ENCODE results near the gene ADAM12.

DNA sequence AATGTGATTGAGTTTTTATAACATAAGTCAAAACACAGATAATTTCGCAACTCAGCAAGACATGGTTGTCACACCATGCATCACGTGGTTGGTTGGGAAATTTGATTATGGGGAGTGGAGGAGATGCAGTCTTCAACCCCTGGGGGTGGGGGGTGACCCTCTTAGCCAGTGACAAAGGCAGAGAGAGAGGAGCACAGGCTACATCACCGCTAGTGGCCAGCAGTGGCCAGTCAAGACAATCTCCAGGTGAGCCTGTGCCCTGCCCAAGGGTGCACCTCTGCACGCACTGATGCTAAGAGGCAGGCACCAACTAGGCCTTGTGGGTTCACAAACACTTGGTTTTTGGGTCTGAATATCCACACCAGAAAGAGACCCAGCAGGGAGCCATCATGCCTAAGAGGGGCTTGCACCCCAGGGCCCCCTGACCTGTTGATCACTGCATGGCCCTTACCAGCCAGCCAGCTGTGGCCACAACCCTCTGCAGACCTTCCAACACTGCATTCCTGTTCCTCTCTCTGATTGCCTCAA, 247.5 kb downstream of the ADAM12 start:
- TF ChIP-seq, protein P1, sequence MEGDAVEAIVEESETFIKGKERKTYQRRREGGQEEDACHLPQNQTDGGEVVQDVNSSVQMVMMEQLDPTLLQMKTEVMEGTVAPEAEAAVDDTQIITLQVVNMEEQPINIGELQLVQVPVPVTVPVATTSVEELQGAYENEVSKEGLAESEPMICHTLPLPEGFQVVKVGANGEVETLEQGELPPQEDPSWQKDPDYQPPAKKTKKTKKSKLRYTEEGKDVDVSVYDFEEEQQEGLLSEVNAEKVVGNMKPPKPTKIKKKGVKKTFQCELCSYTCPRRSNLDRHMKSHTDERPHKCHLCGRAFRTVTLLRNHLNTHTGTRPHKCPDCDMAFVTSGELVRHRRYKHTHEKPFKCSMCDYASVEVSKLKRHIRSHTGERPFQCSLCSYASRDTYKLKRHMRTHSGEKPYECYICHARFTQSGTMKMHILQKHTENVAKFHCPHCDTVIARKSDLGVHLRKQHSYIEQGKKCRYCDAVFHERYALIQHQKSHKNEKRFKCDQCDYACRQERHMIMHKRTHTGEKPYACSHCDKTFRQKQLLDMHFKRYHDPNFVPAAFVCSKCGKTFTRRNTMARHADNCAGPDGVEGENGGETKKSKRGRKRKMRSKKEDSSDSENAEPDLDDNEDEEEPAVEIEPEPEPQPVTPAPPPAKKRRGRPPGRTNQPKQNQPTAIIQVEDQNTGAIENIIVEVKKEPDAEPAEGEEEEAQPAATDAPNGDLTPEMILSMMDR (IDR thresholded peaks at IDR 0.05 in 2 of 3, conservative IDR thresholded peaks at IDR 0.05 in 1 of 3; ENCODE audit: control insufficient read depth in 2 of 3, extremely low read depth in 1 of 3, insufficient read depth in 1 of 3, low read depth in 3 of 3, low read length in 3 of 3), result no peak
- TF ChIP-seq SIN3A (IDR thresholded peaks at IDR 0.05; ENCODE audit: low read depth, low read length) (no peak), EP300 (IDR thresholded peaks at IDR 0.05; ENCODE audit: borderline replicate concordance in 1 of 2, control insufficient read depth in 1 of 2, low read depth in 2 of 2, low read length in 2 of 2) (no peak), ESRRA (IDR thresholded peaks at IDR 0.05; ENCODE audit: low read length) (no peak), RCOR1 (conservative IDR thresholded peaks at IDR 0.05; ENCODE audit: low read depth, low read length) (no peak), POLR2A (IDR thresholded peaks at IDR 0.05; ENCODE audit: low read depth, low read length) (no peak), ATF7 (IDR thresholded peaks at IDR 0.05; ENCODE audit: low read depth) (no peak), POLR2AphosphoS5 (IDR thresholded peaks at IDR 0.05; ENCODE audit: low read length) (no peak), EED (IDR thresholded peaks at IDR 0.05; ENCODE audit: low read depth) (no peak)
- TF ChIP-seq, protein P2, sequence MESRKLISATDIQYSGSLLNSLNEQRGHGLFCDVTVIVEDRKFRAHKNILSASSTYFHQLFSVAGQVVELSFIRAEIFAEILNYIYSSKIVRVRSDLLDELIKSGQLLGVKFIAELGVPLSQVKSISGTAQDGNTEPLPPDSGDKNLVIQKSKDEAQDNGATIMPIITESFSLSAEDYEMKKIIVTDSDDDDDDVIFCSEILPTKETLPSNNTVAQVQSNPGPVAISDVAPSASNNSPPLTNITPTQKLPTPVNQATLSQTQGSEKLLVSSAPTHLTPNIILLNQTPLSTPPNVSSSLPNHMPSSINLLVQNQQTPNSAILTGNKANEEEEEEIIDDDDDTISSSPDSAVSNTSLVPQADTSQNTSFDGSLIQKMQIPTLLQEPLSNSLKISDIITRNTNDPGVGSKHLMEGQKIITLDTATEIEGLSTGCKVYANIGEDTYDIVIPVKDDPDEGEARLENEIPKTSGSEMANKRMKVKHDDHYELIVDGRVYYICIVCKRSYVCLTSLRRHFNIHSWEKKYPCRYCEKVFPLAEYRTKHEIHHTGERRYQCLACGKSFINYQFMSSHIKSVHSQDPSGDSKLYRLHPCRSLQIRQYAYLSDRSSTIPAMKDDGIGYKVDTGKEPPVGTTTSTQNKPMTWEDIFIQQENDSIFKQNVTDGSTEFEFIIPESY (IDR thresholded peaks at IDR 0.05), result no peak
- TF ChIP-seq, protein P3, sequence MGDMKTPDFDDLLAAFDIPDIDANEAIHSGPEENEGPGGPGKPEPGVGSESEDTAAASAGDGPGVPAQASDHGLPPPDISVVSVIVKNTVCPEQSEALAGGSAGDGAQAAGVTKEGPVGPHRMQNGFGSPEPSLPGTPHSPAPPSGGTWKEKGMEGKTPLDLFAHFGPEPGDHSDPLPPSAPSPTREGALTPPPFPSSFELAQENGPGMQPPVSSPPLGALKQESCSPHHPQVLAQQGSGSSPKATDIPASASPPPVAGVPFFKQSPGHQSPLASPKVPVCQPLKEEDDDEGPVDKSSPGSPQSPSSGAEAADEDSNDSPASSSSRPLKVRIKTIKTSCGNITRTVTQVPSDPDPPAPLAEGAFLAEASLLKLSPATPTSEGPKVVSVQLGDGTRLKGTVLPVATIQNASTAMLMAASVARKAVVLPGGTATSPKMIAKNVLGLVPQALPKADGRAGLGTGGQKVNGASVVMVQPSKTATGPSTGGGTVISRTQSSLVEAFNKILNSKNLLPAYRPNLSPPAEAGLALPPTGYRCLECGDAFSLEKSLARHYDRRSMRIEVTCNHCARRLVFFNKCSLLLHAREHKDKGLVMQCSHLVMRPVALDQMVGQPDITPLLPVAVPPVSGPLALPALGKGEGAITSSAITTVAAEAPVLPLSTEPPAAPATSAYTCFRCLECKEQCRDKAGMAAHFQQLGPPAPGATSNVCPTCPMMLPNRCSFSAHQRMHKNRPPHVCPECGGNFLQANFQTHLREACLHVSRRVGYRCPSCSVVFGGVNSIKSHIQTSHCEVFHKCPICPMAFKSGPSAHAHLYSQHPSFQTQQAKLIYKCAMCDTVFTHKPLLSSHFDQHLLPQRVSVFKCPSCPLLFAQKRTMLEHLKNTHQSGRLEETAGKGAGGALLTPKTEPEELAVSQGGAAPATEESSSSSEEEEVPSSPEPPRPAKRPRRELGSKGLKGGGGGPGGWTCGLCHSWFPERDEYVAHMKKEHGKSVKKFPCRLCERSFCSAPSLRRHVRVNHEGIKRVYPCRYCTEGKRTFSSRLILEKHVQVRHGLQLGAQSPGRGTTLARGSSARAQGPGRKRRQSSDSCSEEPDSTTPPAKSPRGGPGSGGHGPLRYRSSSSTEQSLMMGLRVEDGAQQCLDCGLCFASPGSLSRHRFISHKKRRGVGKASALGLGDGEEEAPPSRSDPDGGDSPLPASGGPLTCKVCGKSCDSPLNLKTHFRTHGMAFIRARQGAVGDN (IDR thresholded peaks at IDR 0.05), result no peak
- TF ChIP-seq, protein P4, sequence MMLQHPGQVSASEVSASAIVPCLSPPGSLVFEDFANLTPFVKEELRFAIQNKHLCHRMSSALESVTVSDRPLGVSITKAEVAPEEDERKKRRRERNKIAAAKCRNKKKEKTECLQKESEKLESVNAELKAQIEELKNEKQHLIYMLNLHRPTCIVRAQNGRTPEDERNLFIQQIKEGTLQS (IDR thresholded peaks at IDR 0.05; ENCODE audit: borderline replicate concordance, extremely low read depth, low read depth, low read length), result no peak

All from GM12878 (cell line).